Gastrocnemius medialis (tissue), 4 donors: ENCODE data around the gene FAM131C. TPM values are rescaled to one million over a fixed set of nuclear protein-coding genes. Genes with fewer than 3 reads are reported as not detected.
"Not testable (repeated sequence)": the region's sequence is repeated elsewhere in the genome, so short reads cannot be mapped to it uniquely, and the experiment has no call there.

Experiments
- ATAC-seq, 2 donors: fragments of 150-250 bp; one replicate each; pipeline ENCODE4 v1.9.1; 2016
- DNase-seq, 2 donors: peaks; one replicate each; pipeline ENCODE4 v3.0.0-alpha.2; 2019
- H3K27ac ChIP-seq, 4 donors: fragments of 200-600 bp; sonication (generic); 1 replicate in 1 of 4; 2 replicates in 3 of 4; pipeline ENCODE4 v1.5.1; 2016 to 2018; ENCODE audit warnings: mild to moderate bottlenecking in 2 of 4, moderate library complexity in 1 of 4
- H3K27me3 ChIP-seq, 3 donors: fragments of 200-600 bp; sonication (generic) in 2 of 3; 1 replicate in 1 of 3; 2 replicates in 2 of 3; pipeline versions ENCODE4 v1.5.1 to v1.6.0; 2016 to 2019; ENCODE audit warnings: mild to moderate bottlenecking in 1 of 3, moderate library complexity in 1 of 3
- H3K36me3 ChIP-seq, 2 donors: fragments of 200-600 bp; sonication (generic) in 1 of 2; one replicate each; pipeline ENCODE4 v1.5.1; 2017 to 2018
- H3K4me1 ChIP-seq, 2 donors: fragments of 200-600 bp; sonication (generic) in 1 of 2; one replicate each; pipeline ENCODE4 v1.5.1; 2016 to 2017; ENCODE audit warnings: mild to moderate bottlenecking in 2 of 2
- H3K4me3 ChIP-seq, 4 donors: fragments of 200-600 bp; sonication (generic) in 3 of 4; 1 replicate in 1 of 4; 2 replicates in 3 of 4; pipeline ENCODE4 v1.5.1; 2016 to 2019; ENCODE audit warnings: mild to moderate bottlenecking in 2 of 4
- H3K9me3 ChIP-seq, 3 donors: fragments of 200-600 bp; sonication (generic) in 2 of 3; 1 replicate in 1 of 3; 2 replicates in 2 of 3; pipeline ENCODE4 v1.5.1; 2016 to 2019
- POLR2A ChIP-seq, 2 donors: fragments of 450-650 bp; IDR thresholded peaks; one replicate each; pipeline ENCODE4 v1.6.1; 2017; ENCODE audit warnings: antibody characterized with exemption in 2 of 2, mild to moderate bottlenecking in 2 of 2, moderate library complexity in 2 of 2
- in situ Hi-C, 4 donors: fragments of 200-750 bp; cut with MboI; loops; one replicate each; pipeline versions ENCODE4 v1.15.0 to v1.8.0; 2017; ENCODE audit warnings: low sequenced_read_pairs in 4 of 4
- intact Hi-C: fragments of 100-400 bp; cut with DNase I; formaldehyde crosslinking; loops from one replicate; pipeline ENCODE4 v1.15.1; 2023; ENCODE audit warnings: low total_unique reads
- total RNA-seq, 4 donors: library from RNA; depleted of rRNA; stranded (reverse); fragments of >200 nt; gene quantifications; one replicate each; pipeline versions ENCODE4 v1.1.0 to v1.2.3, GENCODE V29; 2016
- TF ChIP-seq, protein P1 (sequence below), 5 experiments: fragments of 450-650 bp in 3 of 5; fragments of 200-600 bp in 2 of 5; sonication (generic) in 2 of 5; IDR thresholded peaks in 4 of 5; conservative IDR thresholded peaks in 1 of 5; 1 replicate in 4 of 5; 2 replicates in 1 of 5; pipeline ENCODE4 v1.5.1; 2016 to 2019; ENCODE audit warnings: antibody characterized with exemption in 5 of 5, mild to moderate bottlenecking in 3 of 5, moderate library complexity in 3 of 5

The FAM131C gene
- total RNA-seq, 4 donors from 2014 or later: not detected

DNA sequence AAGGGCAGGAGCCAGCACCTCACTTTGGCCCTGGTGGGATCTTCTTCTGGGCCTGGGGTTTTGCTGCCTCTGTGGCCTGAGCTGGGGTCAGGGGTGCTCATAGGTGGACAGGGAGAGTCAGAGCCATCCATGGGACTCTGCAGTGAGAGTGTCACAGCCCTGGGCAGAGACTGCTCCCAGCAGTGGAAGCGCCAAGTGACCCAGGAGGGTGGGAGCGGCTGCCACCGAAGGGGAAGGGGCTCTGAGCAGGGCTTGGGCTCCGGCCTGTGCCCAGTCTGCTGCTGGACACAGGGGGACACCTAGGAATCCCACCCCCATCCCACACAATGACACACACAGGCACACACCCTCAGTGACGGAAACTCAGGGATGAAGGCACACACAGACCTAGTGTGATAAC is 29.5 kb downstream of the FAM131C start:
- no peaks in the 10 kb centered on the region for H3K27me3 ChIP-seq
- no peak for TF ChIP-seq POLR2A (IDR thresholded peaks at IDR 0.05)
- TF ChIP-seq, protein P1, sequence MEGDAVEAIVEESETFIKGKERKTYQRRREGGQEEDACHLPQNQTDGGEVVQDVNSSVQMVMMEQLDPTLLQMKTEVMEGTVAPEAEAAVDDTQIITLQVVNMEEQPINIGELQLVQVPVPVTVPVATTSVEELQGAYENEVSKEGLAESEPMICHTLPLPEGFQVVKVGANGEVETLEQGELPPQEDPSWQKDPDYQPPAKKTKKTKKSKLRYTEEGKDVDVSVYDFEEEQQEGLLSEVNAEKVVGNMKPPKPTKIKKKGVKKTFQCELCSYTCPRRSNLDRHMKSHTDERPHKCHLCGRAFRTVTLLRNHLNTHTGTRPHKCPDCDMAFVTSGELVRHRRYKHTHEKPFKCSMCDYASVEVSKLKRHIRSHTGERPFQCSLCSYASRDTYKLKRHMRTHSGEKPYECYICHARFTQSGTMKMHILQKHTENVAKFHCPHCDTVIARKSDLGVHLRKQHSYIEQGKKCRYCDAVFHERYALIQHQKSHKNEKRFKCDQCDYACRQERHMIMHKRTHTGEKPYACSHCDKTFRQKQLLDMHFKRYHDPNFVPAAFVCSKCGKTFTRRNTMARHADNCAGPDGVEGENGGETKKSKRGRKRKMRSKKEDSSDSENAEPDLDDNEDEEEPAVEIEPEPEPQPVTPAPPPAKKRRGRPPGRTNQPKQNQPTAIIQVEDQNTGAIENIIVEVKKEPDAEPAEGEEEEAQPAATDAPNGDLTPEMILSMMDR (IDR thresholded peaks at IDR 0.05 in 4 of 5, conservative IDR thresholded peaks at IDR 0.05 in 1 of 5): no peak
- H3K4me1 ChIP-seq: peaks cover 0 to 3% of the 10 kb centered on the region in 2 donors
- in situ Hi-C loops (loop anchor here in 1 of 4 donors (10.0 kb wide), 1 partner anchor 49 kb away; no protein-coding TSS in a partner anchor), intact Hi-C loops (no loop called here)
- H3K27ac ChIP-seq: no peak overlapping the region
- H3K9me3 ChIP-seq: no peaks in the 10 kb centered on the region
- H3K4me3 ChIP-seq: no peak overlapping the region
- DNase-seq (no peak), ATAC-seq (no peak)
- no peaks in the 10 kb centered on the region for H3K36me3 ChIP-seq

DNA sequence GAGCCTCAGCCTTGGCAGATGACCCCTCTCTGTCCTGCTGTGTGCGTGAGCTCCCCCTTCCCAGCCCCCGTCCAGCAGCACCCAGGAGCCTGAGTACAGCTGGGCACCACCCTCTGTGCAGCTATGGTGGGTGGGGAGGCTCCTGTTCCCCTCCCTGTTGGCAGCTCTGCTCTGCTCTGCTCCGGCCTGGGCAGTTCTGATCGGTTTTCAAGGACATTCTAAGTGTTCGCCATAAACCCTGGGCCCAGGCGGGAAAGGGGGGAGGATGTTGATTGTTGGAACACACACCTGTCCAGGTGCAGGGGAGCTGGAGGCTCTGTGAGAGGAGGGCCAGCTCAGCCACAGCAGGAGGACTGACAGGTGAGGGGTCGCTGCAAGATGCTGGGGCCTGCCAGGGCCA is 29.9 kb downstream of the FAM131C start, which contains the start of gene CLCNKB:
TSS of gene CLCNKB (plus strand) at position 262 of the 400 bp plus-strand sequence. CDS start 711 bp downstream, outside the sequence.
- H3K27me3 ChIP-seq: no peaks in the 10 kb centered on the region
- H3K27ac ChIP-seq: no peak within 1 kb of the TSS
- H3K36me3 ChIP-seq: no peaks in the 10 kb centered on the region
- no peak for DNase-seq
- in situ Hi-C loops: loop anchor here in 1 of 4 donors (10.0 kb wide), 1 partner anchor 49 kb away; no protein-coding TSS in a partner anchor
- intact Hi-C loops: no loop called here
- no peak within 1 kb of the TSS for H3K4me3 ChIP-seq
- H3K9me3 ChIP-seq: no peaks in the 10 kb centered on the region
- ATAC-seq: no peak
- no peaks in the 10 kb centered on the region for H3K4me1 ChIP-seq
- TF ChIP-seq, protein P1 (IDR thresholded peaks at IDR 0.05 in 4 of 5, conservative IDR thresholded peaks at IDR 0.05 in 1 of 5): no peak
- no peak for TF ChIP-seq POLR2A (IDR thresholded peaks at IDR 0.05)

DNA sequence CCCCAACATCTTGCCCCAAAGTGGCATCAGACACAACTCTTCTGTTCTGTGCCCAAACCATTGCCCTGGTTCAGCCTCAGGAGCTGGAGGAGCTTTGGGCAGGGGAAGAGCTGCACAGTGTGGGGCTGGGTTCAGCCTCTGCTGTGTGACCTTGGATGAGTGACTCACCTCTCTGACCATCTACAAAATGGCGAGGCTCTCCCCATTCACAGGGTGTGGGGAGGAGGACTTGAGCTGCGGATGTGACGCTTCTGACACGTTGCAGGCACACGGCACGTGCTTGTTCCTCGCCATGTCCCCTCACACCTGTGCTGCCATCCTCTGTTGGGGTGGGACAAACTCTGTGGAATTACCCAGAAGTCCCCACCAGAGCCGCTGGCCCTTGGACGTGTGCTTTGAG is 30.8 kb downstream of the FAM131C start:
- intact Hi-C loops, H3K4me3 ChIP-seq, DNase-seq, H3K4me1 ChIP-seq, H3K9me3 ChIP-seq, H3K27ac ChIP-seq, H3K27me3 ChIP-seq, H3K36me3 ChIP-seq: not testable (repeated sequence)
- ATAC-seq: peak in 1 of 2 donors; percentile 72
- in situ Hi-C loops: loop anchor here in 1 of 4 donors (10.0 kb wide), 1 partner anchor 48 kb away; no protein-coding TSS in a partner anchor

DNA sequence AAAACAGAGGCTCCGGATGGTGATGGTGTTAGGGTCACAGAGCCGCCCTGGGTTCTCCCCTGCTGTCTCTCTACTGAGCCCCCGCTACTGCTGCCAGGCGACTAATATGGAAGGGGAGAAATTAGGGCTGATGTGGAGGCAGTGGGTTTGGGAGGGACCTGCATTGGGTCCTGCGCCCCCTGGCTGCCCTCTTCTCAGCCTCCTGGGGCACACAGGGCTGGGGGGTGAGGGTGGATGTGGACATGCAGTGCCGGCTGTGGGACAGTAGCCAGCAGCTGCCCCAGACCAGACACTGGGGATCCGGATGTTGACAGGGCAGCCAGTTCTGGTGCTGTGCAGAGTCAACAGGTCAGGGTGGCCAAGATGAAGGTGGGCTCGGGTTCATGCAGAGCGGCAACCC is 31.4 kb downstream of the FAM131C start:
- Histone ChIP-seq H3K27ac (no peak overlapping the region), H3K36me3 (no peaks in the 10 kb centered on the region), H3K4me1 (no peaks in the 10 kb centered on the region), H3K4me3 (no peak overlapping the region), H3K9me3 (no peaks in the 10 kb centered on the region), H3K27me3 (no peaks in the 10 kb centered on the region)
- no peak for TF ChIP-seq POLR2A (IDR thresholded peaks at IDR 0.05)
- TF ChIP-seq, protein P1 (IDR thresholded peaks at IDR 0.05 in 4 of 5, conservative IDR thresholded peaks at IDR 0.05 in 1 of 5): no peak
- ATAC-seq: no peak
- in situ Hi-C loops: loop anchor here in 1 of 4 donors (10.0 kb wide), 1 partner anchor 47 kb away; no protein-coding TSS in a partner anchor
- DNase-seq: no peak
- intact Hi-C loops: no loop called here

DNA sequence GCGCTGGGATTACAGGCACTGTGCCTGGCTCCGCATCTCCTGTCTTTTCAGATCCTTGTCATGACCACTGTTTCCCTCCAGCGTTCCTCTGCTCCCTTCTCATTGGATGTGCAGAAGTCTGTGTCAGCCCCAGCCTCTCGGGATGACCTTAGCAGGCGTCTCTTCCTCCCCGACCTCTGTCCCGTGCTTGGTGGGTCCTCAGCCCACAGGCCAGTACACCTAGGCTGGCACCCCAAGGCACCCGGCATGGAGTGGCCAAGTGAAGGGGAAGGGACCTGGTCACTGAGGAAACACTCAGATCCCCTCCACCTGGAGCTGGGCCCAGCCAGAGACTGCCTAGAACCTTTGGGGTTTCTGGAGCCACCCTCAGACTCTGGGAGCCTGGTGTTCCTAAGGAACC is 32.3 kb downstream of the FAM131C start:
- intact Hi-C loops: no loop called here
- DNase-seq: no peak

DNA sequence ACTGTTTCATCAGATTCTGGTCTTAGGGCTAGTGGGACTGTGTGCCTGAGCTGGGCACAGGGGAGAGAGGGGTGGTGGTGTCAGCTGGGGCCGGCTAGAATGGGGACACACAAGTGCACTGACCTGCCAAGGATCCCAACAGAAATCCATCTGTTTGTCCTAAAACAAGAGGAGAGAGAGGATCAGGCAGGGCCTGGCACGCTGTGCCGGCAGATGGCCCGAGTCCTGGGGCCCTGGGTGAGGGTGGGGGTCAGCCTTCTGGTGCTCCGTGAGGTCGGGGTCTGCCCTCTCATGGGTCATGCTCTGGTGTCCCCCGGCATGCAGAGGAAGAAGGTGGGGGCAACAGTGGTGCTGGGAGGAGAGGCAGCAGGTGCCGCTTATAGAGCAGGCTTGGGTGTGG is 33.6 kb downstream of the FAM131C start:
- intact Hi-C loops: not testable (repeated sequence)
- in situ Hi-C loops: loop anchor here in 1 of 4 donors (10.0 kb wide), 1 partner anchor 45 kb away; no protein-coding TSS in a partner anchor

More for the DNA sequence above, 32.3 kb downstream of the FAM131C start:
- Histone ChIP-seq H3K4me3 (no peak overlapping the region), H3K27me3 (no peaks in the 10 kb centered on the region), H3K9me3 (no peaks in the 10 kb centered on the region), H3K27ac (no peak overlapping the region), H3K36me3 (no peaks in the 10 kb centered on the region), H3K4me1 (no peaks in the 10 kb centered on the region)
- in situ Hi-C loops: loop anchor here in 1 of 4 donors (10.0 kb wide), 1 partner anchor 46 kb away; no protein-coding TSS in a partner anchor
- ATAC-seq: no peak
- TF ChIP-seq, protein P1 (IDR thresholded peaks at IDR 0.05 in 4 of 5, conservative IDR thresholded peaks at IDR 0.05 in 1 of 5): no peak
- no peak for TF ChIP-seq POLR2A (IDR thresholded peaks at IDR 0.05)

More for the DNA sequence above, 33.6 kb downstream of the FAM131C start:
- not testable (repeated sequence) for H3K9me3 ChIP-seq, H3K27me3 ChIP-seq, H3K36me3 ChIP-seq, H3K4me1 ChIP-seq, ATAC-seq, DNase-seq, H3K27ac ChIP-seq, H3K4me3 ChIP-seq
